ENCODE measurements around the gene PRPSAP2. TPM values are rescaled to one million over a fixed set of nuclear protein-coding genes. Genes with fewer than 3 reads are reported as not detected.

Gene PRPSAP2
- total and polyA plus RNA-seq, 2 donors from 2014 or later = 30.6 to 32.0 TPM

DNA sequence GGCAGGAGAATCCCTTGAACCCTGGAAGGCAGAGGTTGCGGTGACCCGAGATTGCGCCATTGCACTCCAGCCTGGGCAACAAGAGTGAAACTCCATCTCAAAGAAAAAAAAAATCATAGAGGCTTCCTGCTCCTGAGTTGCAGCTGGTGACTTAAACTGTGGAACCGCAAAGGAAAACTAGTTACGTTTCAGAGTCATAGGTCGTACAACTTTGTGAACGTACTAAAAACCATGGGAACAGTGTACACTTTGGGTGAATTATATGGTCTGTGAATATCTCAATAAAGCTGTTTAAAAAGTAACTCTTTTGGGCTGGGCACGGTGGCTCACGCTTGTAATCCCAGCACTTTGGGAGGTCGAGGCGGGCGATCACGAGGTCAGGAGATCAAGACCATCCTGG, 117.7 kb downstream of the PRPSAP2 start:
- H3K9ac ChIP-seq (ENCODE audit: low read length in 3 of 3) = no peak overlapping the region
- TF ChIP-seq, protein P1, sequence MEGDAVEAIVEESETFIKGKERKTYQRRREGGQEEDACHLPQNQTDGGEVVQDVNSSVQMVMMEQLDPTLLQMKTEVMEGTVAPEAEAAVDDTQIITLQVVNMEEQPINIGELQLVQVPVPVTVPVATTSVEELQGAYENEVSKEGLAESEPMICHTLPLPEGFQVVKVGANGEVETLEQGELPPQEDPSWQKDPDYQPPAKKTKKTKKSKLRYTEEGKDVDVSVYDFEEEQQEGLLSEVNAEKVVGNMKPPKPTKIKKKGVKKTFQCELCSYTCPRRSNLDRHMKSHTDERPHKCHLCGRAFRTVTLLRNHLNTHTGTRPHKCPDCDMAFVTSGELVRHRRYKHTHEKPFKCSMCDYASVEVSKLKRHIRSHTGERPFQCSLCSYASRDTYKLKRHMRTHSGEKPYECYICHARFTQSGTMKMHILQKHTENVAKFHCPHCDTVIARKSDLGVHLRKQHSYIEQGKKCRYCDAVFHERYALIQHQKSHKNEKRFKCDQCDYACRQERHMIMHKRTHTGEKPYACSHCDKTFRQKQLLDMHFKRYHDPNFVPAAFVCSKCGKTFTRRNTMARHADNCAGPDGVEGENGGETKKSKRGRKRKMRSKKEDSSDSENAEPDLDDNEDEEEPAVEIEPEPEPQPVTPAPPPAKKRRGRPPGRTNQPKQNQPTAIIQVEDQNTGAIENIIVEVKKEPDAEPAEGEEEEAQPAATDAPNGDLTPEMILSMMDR (IDR thresholded peaks at IDR 0.05; ENCODE audit: borderline replicate concordance, extremely low read depth, insufficient read depth) = no peak
- H3K36me3 ChIP-seq (ENCODE audit: control insufficient read depth in 2 of 3, insufficient read depth in 3 of 3, low read length in 3 of 3) = peaks cover 0 to 4% (median 2%) of the 10 kb centered on the region in 3 donors
- H3K4me1 ChIP-seq (ENCODE audit: control insufficient read depth in 2 of 3, insufficient read depth in 2 of 3, low read depth in 1 of 3, low read length in 3 of 3) = peaks cover 0 to 11% (median 6%) of the 10 kb centered on the region in 3 donors
- no peaks in the 10 kb centered on the region for H3K9me3 ChIP-seq (ENCODE audit: control insufficient read depth in 2 of 3, insufficient read depth in 1 of 3, low read length in 3 of 3)
- FAIRE-seq (no peak), DNase-seq (no peak)
- no peak overlapping the region for H3K27ac ChIP-seq (ENCODE audit: low read depth in 2 of 2, low read length in 2 of 2)
- intact Hi-C loops (cut with DNase I) = no loop called here
- no peaks in the 10 kb centered on the region for H3K27me3 ChIP-seq (ENCODE audit: control insufficient read depth, insufficient read depth, low read length)
- no peak overlapping the region for H3K4me3 ChIP-seq (ENCODE audit: low read length in 3 of 3)

DNA sequence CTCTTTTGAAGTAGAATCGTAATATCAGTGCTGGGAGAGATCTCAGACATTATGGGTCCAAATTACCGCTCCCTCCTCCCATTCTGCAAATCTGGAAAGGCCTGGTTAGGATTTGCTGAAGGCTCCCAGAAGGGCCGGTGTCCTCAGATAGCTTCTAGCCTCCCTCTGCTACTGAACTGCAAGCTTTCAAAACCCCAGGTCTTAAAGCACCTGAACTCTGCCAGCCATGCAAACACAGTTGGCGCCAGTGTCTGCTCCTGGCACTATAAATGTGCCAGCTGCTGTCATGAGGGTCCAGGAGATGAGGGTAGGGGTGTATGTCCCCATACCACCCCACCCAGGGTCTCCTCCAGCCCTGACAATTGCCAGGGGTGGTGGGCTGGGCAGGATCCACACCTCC, 118.3 kb downstream of the PRPSAP2 start:
- intact Hi-C loops (cut with DNase I) = no loop called here

DNA sequence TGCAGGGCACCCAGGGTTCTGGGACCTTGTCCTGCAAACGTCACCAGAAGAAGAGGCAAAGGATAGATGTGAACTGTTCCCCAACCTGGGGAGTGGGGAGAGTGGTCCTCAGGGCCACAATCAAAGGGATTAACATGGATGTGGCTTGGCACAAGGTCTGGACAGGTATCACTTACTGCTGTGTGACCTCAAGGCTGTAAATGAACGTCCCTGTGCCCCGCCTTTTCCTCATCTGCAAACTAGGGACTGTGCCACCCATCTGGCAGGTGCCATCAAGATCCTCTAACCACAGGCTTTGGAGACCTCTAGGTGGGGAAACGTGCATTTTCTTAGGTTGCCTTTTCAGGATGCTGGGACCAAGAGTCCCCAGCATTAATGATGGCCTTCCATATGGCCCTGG, 119.1 kb downstream of the PRPSAP2 start:
- intact Hi-C loops (cut with DNase I) = no loop called here
- H3K27ac ChIP-seq (ENCODE audit: low read depth in 2 of 2, low read length in 2 of 2) = no peak overlapping the region
- FAIRE-seq = no peak
- H3K4me1 ChIP-seq (ENCODE audit: control insufficient read depth in 2 of 3, insufficient read depth in 2 of 3, low read depth in 1 of 3, low read length in 3 of 3) = peaks cover 0 to 11% (median 8%) of the 10 kb centered on the region in 3 donors
- TF ChIP-seq, protein P1 (IDR thresholded peaks at IDR 0.05; ENCODE audit: borderline replicate concordance, extremely low read depth, insufficient read depth) = no peak
- DNase-seq = no peak
- peaks cover 0 to 2% (median 0%) of the 10 kb centered on the region in 3 donors for H3K36me3 ChIP-seq (ENCODE audit: control insufficient read depth in 2 of 3, insufficient read depth in 3 of 3, low read length in 3 of 3)
- no peak overlapping the region for H3K4me3 ChIP-seq (ENCODE audit: low read length in 3 of 3)
- H3K27me3 ChIP-seq (ENCODE audit: control insufficient read depth, insufficient read depth, low read length) = no peaks in the 10 kb centered on the region
- H3K9me3 ChIP-seq (ENCODE audit: control insufficient read depth in 2 of 3, insufficient read depth in 1 of 3, low read length in 3 of 3) = no peaks in the 10 kb centered on the region
- H3K9ac ChIP-seq (ENCODE audit: low read length in 3 of 3) = no peak overlapping the region

More for the DNA sequence above, 118.3 kb downstream of the PRPSAP2 start:
- Histone ChIP-seq H3K27me3 (ENCODE audit: control insufficient read depth, insufficient read depth, low read length) (no peaks in the 10 kb centered on the region), H3K36me3 (ENCODE audit: control insufficient read depth in 2 of 3, insufficient read depth in 3 of 3, low read length in 3 of 3) (peaks cover 0 to 2% (median 0%) of the 10 kb centered on the region in 3 donors), H3K9ac (ENCODE audit: low read length in 3 of 3) (no peak overlapping the region), H3K9me3 (ENCODE audit: control insufficient read depth in 2 of 3, insufficient read depth in 1 of 3, low read length in 3 of 3) (no peaks in the 10 kb centered on the region), H3K4me3 (ENCODE audit: low read length in 3 of 3) (no peak overlapping the region), H3K4me1 (ENCODE audit: control insufficient read depth in 2 of 3, insufficient read depth in 2 of 3, low read depth in 1 of 3, low read length in 3 of 3) (peaks cover 0 to 11% (median 6%) of the 10 kb centered on the region in 3 donors), H3K27ac (ENCODE audit: low read depth in 2 of 2, low read length in 2 of 2) (no peak overlapping the region)
- FAIRE-seq = no peak
- DNase-seq = no peak
- TF ChIP-seq, protein P1 (IDR thresholded peaks at IDR 0.05; ENCODE audit: borderline replicate concordance, extremely low read depth, insufficient read depth) = no peak

DNA sequence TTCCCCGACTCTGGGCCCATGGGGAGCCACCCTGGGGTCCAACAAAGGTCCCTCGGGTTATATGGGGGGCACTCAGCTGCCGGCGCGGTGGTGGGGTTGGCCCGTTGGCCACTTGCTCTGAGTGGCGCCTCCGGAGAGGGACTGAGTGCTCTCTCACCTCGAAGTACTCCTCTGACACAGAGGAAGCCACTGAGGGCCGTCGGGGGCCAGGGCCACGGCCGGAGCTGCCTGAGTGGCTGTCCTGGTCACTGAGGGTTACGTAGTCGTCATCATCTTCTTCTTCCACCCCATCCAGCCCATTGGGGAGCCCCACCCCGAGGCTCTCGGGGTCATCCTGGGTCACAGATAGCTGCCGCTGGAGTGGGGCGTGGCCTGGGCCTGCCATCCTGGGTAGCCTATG, 119.7 kb downstream of the PRPSAP2 start:
- peaks cover 0 to 2% (median 0%) of the 10 kb centered on the region in 3 donors for H3K36me3 ChIP-seq (ENCODE audit: control insufficient read depth in 2 of 3, insufficient read depth in 3 of 3, low read length in 3 of 3)
- DNase-seq (no peak), FAIRE-seq (no peak)

More for the DNA sequence above, 119.7 kb downstream of the PRPSAP2 start:
- Histone ChIP-seq H3K27ac (ENCODE audit: low read depth in 2 of 2, low read length in 2 of 2) (no peak overlapping the region), H3K4me1 (ENCODE audit: control insufficient read depth in 2 of 3, insufficient read depth in 2 of 3, low read depth in 1 of 3, low read length in 3 of 3) (peaks cover 0 to 11% (median 8%) of the 10 kb centered on the region in 3 donors), H3K4me3 (ENCODE audit: low read length in 3 of 3) (no peak overlapping the region), H3K9ac (ENCODE audit: low read length in 3 of 3) (no peak overlapping the region), H3K27me3 (ENCODE audit: control insufficient read depth, insufficient read depth, low read length) (no peaks in the 10 kb centered on the region), H3K9me3 (ENCODE audit: control insufficient read depth in 2 of 3, insufficient read depth in 1 of 3, low read length in 3 of 3) (no peaks in the 10 kb centered on the region)
- TF ChIP-seq, protein P1 (IDR thresholded peaks at IDR 0.05; ENCODE audit: borderline replicate concordance, extremely low read depth, insufficient read depth) = no peak
- intact Hi-C loops (cut with DNase I) = no loop called here
